ENCODE data around the gene TMCO6.

The TMCO6 gene

DNA sequence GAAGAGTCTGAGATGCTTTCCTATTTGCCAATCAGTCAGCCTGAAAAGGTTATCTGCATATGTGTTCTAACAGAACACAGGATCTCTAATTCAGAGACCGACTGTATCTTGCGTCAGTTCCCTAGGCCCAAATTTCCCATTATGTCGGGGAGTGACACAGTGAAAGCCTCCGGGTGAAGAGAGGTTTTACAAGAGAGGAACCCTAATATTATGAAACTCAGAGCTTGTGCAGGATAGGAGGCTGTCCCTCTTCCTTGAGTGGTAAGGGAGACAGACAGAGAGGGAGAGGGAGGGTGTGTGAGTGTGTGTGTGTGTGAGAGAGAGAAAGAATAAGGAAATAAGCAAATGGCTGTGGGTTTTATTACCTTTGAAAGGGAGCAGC is 8.2 kb upstream of the TMCO6 start:
- TF ChIP-seq CREB5 (CRISPR knock-in tag; IDR thresholded peaks at IDR 0.05; ENCODE audit: low read depth) (no peak), RARB (CRISPR knock-in tag; IDR thresholded peaks at IDR 0.05) (no peak), TCF4 (CRISPR knock-in tag; IDR thresholded peaks at IDR 0.05; ENCODE audit: borderline replicate concordance) (no peak), PPARA (CRISPR knock-in tag; IDR thresholded peaks at IDR 0.05; ENCODE audit: borderline replicate concordance) (no peak), ZNF70 (CRISPR knock-in tag; IDR thresholded peaks at IDR 0.05) (no peak), TOX (CRISPR knock-in tag; IDR thresholded peaks at IDR 0.05; ENCODE audit: borderline replicate concordance) (no peak)
- no peak for ATAC-seq

DNA sequence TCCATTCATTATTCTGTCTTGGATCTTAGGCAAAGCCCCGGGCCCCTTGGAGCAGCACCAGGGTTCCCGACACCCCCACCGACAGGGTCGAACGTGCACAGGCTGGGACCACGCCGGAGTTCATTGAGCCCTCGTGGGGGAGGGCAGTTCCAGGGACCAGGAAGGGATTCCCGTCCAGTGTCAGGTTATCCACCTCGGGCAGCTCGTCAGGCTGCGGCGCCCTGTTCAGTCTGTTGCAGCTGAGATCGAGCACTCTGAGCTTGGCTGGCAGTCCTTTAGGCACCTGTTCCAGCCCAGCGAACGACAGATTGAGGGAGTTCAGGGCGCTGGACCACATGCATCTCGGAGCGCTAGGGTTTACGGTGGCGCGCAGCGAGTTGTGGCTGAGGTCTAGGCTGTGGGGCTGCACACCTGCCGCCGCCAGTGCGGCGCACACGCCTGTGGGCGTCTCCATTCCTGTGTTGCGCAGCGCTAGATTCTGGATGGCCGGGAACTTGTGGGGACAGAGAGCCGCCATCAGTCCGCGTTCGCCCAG is 7.4 kb upstream of the TMCO6 start:
- TF ChIP-seq CSDC2 (CRISPR knock-in tag; IDR thresholded peaks at IDR 0.05) = no peak
- ATAC-seq = no peak

DNA sequence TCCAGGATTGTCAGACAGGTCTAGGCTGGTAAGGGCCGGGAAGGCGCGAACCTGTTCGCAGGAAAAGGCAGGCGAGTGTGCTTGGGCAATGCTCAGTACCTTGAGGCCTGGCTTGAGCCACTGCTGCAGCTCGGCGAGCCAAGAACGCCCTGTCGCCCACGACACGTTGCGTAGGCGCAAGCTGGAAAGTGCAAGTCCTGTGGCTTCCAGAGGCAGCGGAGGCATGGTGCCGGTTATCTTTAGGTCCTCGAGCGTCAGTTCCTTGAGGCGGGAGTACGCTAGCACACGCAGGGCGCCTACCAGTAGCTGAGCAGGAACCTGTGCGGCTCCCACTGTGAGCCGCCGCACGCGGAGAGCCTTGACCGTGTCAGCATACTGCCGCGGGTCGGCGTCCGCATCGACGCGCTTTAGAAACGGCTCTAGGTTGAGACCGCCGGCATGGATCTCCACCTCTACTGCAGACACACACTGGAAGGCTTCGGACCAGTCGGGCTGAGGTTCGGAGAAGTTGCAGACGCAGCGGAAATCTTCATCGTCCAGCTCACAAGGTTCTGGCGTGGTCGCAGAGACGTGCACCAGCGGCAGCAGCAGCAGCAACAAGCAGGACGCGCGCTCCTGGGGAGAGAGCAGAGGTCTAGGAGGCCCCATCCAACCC is 6.8 kb upstream of the TMCO6 start:
- no peak for ATAC-seq
- TF ChIP-seq RARB (CRISPR knock-in tag; IDR thresholded peaks at IDR 0.05) (no peak), ZC3H10 (CRISPR knock-in tag; IDR thresholded peaks at IDR 0.05) (no peak)
- TF ChIP-seq, protein P1, sequence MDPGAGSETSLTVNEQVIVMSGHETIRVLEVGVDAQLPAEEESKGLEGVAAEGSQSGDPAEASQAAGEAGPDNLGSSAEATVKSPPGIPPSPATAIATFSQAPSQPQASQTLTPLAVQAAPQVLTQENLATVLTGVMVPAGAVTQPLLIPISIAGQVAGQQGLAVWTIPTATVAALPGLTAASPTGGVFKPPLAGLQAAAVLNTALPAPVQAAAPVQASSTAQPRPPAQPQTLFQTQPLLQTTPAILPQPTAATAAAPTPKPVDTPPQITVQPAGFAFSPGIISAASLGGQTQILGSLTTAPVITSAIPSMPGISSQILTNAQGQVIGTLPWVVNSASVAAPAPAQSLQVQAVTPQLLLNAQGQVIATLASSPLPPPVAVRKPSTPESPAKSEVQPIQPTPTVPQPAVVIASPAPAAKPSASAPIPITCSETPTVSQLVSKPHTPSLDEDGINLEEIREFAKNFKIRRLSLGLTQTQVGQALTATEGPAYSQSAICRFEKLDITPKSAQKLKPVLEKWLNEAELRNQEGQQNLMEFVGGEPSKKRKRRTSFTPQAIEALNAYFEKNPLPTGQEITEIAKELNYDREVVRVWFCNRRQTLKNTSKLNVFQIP (CRISPR knock-in tag; IDR thresholded peaks at IDR 0.05; ENCODE audit: borderline replicate concordance, low read depth) = no peak

DNA sequence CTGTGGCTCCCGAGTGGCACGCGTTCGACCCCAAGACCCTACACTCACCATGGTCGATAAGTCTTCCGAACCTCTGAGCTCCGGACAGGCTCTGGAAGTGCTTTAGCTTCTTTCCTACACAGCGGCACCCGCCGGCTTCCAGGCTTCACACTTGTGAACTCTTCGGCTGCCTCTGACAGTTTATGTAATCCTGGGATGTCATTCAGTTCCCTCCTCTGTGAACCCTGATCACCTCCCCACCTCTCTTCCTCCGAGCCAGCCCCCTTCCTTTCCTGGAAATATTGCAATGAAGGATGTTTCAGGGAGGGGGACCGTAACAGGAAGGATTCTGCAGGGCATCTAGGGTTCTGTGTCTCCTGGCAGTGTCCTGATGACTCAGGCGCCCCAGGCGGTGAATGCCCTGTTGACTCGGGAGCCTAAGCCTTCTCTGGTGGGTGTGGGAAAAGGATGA is 6.2 kb upstream of the TMCO6 start, which contains the start of gene CD14:
Gene CD14, minus strand, starts transcription at position 155 of the 451 bp plus-strand sequence. Its CDS starts 104 bp downstream, at position 51.
- no peak for ATAC-seq
- TF ChIP-seq GLIS3 (CRISPR knock-in tag; IDR thresholded peaks at IDR 0.05) (no peak), PPARA (CRISPR knock-in tag; IDR thresholded peaks at IDR 0.05; ENCODE audit: borderline replicate concordance) (no peak), TOX (CRISPR knock-in tag; IDR thresholded peaks at IDR 0.05; ENCODE audit: borderline replicate concordance) (no peak), TCF4 (CRISPR knock-in tag; IDR thresholded peaks at IDR 0.05; ENCODE audit: borderline replicate concordance) (no peak), PATZ1 (CRISPR knock-in tag; IDR thresholded peaks at IDR 0.05; ENCODE audit: borderline replicate concordance) (no peak), ZNF8 (CRISPR knock-in tag; IDR thresholded peaks at IDR 0.05) (no peak), OSR1 (CRISPR knock-in tag; IDR thresholded peaks at IDR 0.05) (no peak), ESRRG (CRISPR knock-in tag; IDR thresholded peaks at IDR 0.05) (no peak), BACH2 (CRISPR knock-in tag; IDR thresholded peaks at IDR 0.05; ENCODE audit: borderline replicate concordance) (no peak), ZNF70 (CRISPR knock-in tag; IDR thresholded peaks at IDR 0.05) (no peak), ZFP30 (CRISPR knock-in tag; IDR thresholded peaks at IDR 0.05) (no peak), SNAI2 (CRISPR knock-in tag; IDR thresholded peaks at IDR 0.05) (no peak), RARB (CRISPR knock-in tag; IDR thresholded peaks at IDR 0.05) (no peak), ARNTL (CRISPR knock-in tag; IDR thresholded peaks at IDR 0.05; ENCODE audit: borderline replicate concordance, low read depth) (no peak), ZFP3 (CRISPR knock-in tag; IDR thresholded peaks at IDR 0.05) (no peak), ZC3H10 (CRISPR knock-in tag; IDR thresholded peaks at IDR 0.05) (no peak)
- TF ChIP-seq, protein P2, sequence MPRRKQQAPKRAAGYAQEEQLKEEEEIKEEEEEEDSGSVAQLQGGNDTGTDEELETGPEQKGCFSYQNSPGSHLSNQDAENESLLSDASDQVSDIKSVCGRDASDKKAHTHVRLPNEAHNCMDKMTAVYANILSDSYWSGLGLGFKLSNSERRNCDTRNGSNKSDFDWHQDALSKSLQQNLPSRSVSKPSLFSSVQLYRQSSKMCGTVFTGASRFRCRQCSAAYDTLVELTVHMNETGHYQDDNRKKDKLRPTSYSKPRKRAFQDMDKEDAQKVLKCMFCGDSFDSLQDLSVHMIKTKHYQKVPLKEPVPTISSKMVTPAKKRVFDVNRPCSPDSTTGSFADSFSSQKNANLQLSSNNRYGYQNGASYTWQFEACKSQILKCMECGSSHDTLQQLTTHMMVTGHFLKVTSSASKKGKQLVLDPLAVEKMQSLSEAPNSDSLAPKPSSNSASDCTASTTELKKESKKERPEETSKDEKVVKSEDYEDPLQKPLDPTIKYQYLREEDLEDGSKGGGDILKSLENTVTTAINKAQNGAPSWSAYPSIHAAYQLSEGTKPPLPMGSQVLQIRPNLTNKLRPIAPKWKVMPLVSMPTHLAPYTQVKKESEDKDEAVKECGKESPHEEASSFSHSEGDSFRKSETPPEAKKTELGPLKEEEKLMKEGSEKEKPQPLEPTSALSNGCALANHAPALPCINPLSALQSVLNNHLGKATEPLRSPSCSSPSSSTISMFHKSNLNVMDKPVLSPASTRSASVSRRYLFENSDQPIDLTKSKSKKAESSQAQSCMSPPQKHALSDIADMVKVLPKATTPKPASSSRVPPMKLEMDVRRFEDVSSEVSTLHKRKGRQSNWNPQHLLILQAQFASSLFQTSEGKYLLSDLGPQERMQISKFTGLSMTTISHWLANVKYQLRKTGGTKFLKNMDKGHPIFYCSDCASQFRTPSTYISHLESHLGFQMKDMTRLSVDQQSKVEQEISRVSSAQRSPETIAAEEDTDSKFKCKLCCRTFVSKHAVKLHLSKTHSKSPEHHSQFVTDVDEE (CRISPR knock-in tag; IDR thresholded peaks at IDR 0.05) = no peak
